DMS 273 (cell line): ENCODE results near the gene DCBLD1.
A peak's percentile ranks its signal among the peaks of the same experiment; 100 is the strongest.
"Not testable (repeated sequence)": the region's sequence is repeated elsewhere in the genome, so short reads cannot be mapped to it uniquely, and the experiment has no call there.

Experiments
- DNase-seq: peaks from one replicate; lab custom pipeline; 2025; ENCODE audit not compliant: unreplicated experiment; lab: John Stamatoyannopoulos, UW

The DCBLD1 gene

DNA sequence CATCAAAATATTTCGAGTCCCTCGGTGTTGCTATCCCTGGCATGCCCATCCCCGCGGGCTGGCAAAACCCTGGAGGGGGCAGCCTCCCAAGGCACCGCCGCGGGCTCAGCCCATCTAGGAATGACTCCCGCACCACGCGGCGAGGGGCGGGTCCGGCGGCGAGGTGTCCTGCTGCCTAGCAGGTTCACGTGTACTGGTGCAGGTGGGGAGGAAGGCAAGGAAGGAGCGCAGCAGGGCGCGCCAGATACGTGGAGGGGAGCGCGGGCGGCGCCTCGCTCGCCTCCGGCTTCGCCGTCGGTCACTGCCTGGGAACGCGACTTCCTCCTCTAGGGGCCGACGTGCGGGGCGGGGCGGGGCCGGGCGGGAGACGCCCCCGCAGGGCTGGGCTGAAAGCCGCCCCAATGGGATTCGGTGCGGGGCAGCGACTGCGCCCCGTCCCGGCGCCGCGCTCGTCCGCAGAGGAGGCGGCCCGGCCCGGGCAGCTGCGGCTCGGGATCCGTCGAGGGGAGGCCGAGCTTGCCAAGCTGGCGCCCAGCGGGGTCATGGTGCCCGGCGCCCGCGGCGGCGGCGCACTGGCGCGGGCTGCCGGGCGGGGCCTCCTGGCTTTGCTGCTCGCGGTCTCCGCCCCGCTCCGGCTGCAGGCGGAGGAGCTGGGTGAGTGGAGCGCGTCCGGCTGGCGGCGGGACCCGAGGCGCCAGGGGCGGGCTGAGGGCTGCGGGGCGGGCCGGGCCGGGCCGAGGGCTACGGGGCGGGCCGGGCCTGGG lies at the start of gene DCBLD1:
Gene DCBLD1 (plus strand): TSS at position 435 of the 764 bp plus-strand sequence. CDS start 108 bp downstream, at position 543.
- peak; percentile 94 for DNase-seq

DNA sequence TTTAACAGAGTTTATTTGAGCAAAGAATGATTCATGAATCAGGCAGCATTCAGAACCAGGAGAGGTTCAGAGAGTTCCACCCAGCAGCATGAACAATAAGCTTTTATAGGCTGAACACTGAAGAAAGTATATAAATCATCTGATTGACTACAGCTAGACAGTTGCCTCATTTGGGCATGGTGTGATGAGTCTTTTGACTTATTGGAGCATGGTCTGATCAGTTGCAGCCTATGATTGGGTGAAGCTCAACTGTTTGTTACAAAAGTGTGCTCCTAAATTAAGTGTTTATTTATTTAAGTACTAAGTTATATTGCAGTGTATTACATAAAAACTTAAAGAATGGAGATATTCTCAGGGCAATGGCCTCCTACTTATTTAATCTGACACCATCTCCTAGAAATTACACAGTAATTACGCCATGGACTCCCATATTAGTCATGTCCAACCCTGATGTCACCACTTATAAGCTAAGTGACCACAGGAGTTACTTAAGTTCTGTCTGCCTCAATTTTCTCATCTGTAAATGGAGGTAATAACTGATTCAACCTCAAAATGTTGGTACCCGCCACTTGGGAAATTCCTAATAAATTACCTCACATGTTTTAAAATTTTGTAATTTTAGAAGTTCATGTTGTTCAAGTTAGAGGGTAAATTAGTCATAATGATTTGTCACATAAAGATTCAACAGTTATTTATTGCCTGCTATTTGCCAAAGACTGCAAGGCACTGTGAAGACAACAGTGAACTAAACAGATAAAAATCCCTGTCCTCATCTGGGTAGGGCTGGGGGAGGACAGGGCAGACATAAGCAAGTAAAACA lies 41.6 kb upstream of the DCBLD1 start:
- no peak for DNase-seq

GRCh38 chr6:117441824-117442264 lies 40.6 kb upstream of the DCBLD1 start:
- DNase-seq: no peak

- not testable (repeated sequence) for DNase-seq
Measured at GRCh38 chr6:117442313-117442712, 40.2 kb upstream of the DCBLD1 start.

GRCh38 chr6:117444600-117444999 lies 37.9 kb upstream of the DCBLD1 start:
- no peak for DNase-seq

- DNase-seq: no peak
Measured at GRCh38 chr6:117446861-117447260, 35.6 kb upstream of the DCBLD1 start.

DNA sequence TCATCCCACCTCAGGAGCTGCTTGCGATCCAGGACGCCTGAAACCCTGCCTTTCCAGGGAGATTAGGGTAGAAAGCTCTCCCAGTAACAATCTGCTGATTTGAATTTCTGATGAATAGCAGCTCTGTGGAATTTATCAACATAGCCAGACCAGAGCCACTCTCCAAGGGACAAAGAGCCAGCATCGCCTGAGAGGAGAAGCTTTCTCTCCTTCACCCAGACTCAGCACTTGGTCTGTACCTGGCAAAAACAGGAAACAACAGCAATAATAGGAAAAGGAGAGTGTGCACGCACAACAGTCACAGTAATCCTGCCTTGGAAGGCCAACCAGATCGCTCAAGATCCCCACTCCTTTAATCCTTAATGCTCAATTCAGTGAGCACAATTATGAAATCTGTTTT lies 34.5 kb upstream of the DCBLD1 start:
- DNase-seq: no peak

- no peak for DNase-seq
Measured at GRCh38 chr6:117448732-117449485, 33.6 kb upstream of the DCBLD1 start.

GRCh38 chr6:117449549-117450439 lies 32.7 kb upstream of the DCBLD1 start:
- DNase-seq: peak; percentile 77

DNA sequence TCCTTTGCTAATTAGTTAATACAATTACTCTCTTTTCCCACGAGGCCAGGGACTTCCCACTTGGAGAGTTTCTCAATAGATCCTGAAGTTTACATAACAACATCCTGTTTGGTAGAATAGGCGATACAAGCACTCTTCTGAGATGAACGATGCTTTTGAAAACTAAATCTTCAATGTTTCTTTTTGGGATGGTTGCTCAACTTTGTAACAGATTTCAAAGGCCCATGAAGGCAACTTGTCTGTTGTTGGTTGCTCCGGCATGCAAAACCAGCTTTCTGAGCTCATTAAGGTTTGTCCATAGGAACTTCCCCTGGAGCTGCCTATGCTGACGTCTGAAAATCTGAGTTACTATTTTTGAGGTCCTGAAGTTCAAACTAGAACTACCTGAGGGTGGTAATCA lies 30.8 kb upstream of the DCBLD1 start:
- DNase-seq: no peak

GRCh38 chr6:117456250-117456649 lies 26.2 kb upstream of the DCBLD1 start:
- no peak for DNase-seq

DNA sequence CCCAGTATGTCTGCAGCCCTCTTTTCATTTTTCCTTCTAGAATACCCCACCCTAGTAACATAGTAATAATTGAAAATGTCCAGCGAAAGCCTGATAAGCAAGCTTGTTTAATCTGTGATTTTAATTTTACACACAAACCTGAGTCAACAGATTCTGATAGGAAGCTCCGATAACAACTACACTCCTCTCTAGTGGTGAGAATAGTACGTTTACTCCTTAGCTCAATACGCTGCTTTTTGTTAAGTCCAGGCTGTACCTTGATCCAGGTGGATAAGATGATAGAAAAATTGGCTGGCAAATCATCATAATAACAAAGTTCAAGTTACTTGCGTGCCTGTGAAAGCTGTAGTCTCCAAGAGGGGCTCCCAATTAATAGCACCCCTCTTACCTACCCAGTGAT lies 25.5 kb upstream of the DCBLD1 start:
- no peak for DNase-seq

- no peak for DNase-seq
Measured at GRCh38 chr6:117459204-117459944, 23.1 kb upstream of the DCBLD1 start.

DNA sequence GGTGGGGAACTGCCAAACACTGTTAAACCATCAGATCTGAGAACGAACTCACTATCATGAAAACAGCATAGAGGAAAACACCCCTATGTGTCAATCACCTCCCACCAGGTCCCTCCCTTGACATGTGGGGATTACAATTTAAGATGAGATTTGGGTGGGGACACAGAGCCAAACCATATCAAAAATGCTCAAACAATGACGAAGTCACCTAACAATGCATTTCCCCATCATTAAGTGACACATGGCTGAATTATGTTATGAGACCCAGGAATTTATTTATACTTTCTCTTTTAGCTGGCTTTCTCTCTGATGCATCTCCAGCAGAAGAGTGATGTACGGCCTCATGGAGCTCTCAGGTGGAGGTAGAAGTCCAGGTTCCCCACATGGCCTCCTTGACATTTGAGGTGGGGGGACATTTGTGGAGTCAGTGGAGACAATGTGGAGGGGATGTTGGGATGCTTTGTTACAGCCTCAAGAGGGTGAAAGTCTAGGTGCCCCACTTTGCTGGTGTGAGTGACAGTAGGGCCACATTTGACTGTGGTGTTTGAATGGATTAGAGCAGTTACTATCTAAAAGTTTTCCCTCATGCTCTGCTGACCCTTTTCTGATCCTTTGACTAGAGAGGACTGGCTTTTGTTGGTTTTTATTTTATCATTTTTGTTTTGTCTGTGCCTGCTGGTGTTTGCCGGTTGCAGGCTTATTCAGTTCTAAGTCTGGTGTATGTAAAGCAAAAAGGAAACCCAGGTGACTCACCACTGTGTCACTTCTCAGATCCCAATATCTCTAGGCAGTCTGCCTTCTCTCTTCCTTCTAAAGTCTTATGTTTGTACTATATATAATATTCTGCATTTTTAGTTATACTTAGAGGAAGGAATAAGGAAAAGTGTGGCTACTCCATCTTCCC lies 18.5 kb upstream of the DCBLD1 start:
- no peak for DNase-seq

GRCh38 chr6:117464700-117465099 lies 17.8 kb upstream of the DCBLD1 start:
- DNase-seq: no peak

GRCh38 chr6:117465691-117466090 lies 16.8 kb upstream of the DCBLD1 start:
- DNase-seq: no peak

DNA sequence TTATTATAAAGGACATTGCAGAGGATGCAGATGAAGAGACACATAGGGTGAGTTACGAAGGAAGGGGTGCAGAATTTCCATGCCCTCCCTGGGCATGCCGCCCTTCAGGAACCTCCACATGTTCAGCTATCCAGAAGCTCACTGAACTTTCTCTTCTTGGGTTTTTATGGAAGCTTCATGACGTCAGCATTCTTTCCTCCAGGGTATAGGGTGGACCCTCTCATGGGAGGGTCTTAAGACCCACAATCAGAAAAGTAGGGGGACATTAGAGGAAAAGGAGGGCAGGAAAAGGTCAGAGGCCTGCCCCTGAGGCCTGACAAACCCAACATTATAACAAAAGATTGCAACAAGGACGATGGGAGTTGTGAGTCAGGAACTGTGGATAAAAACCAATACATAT lies 14.6 kb upstream of the DCBLD1 start:
- DNase-seq: no peak

DNA sequence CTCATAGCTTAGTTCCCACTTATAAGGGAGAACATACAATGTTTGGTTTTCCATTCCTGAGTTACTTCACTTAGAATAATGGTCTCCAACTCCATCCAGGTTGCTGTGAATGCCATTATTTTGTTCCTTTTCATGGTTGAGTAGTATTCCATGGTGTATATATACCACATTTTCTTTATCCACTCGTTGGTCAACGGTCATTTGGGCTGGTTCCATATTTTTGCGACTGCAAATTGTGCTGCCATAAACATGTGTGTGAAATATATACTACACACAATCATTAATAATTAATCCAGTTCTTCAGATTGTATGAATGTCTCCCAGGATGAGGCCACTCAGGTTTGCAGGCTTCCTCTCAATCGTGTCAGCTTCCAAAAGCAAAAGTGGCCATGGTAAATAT lies 13.9 kb upstream of the DCBLD1 start:
- not testable (repeated sequence) for DNase-seq

GRCh38 chr6:117469356-117469755 lies 13.1 kb upstream of the DCBLD1 start:
- DNase-seq: no peak
